ENCODE data around the gene AKAP11.

AKAP11 gene

GRCh38 chr13:42258747-42259146, 13.2 kb upstream of the AKAP11 start:
- no peak overlapping the region for H3K4me3 ChIP-seq (replicated peaks; ENCODE audit: low read depth, low read length)
- no peak for DNase-seq (ENCODE audit: extremely low read depth, low read depth)
- TF ChIP-seq CTCF (IDR thresholded peaks at IDR 0.05; ENCODE audit: low read depth, low read length, missing control alignments) = no peak

GRCh38 chr13:42259515-42259914, 12.4 kb upstream of the AKAP11 start:
- no peak overlapping the region for H3K4me3 ChIP-seq (replicated peaks; ENCODE audit: low read depth, low read length)
- DNase-seq (ENCODE audit: extremely low read depth, low read depth) = no peak
- no peak for TF ChIP-seq CTCF (IDR thresholded peaks at IDR 0.05; ENCODE audit: low read depth, low read length, missing control alignments)

GRCh38 chr13:42260903-42261654, 10.9 kb upstream of the AKAP11 start:
- no peak overlapping the region for H3K4me3 ChIP-seq (replicated peaks; ENCODE audit: low read depth, low read length)
- DNase-seq (ENCODE audit: extremely low read depth, low read depth) = no peak
- no peak for TF ChIP-seq CTCF (IDR thresholded peaks at IDR 0.05; ENCODE audit: low read depth, low read length, missing control alignments)

- no peak overlapping the region for H3K4me3 ChIP-seq (replicated peaks; ENCODE audit: low read depth, low read length)
- TF ChIP-seq CTCF (IDR thresholded peaks at IDR 0.05; ENCODE audit: low read depth, low read length, missing control alignments) = no peak
- no peak for DNase-seq (ENCODE audit: extremely low read depth, low read depth)
Observed at GRCh38 chr13:42266473-42266872, 5.5 kb upstream of the AKAP11 start.

GRCh38 chr13:42270160-42270856, 1.6 kb upstream of the AKAP11 start:
- no peak overlapping the region for H3K4me3 ChIP-seq (replicated peaks; ENCODE audit: low read depth, low read length)
- TF ChIP-seq CTCF (IDR thresholded peaks at IDR 0.05; ENCODE audit: low read depth, low read length, missing control alignments) = no peak
- DNase-seq (ENCODE audit: extremely low read depth, low read depth) = no peak

- peak overlapping the region; percentile 81 for H3K4me3 ChIP-seq (replicated peaks; ENCODE audit: low read depth, low read length)
- no peak for TF ChIP-seq CTCF (IDR thresholded peaks at IDR 0.05; ENCODE audit: low read depth, low read length, missing control alignments)
- no peak for DNase-seq (ENCODE audit: extremely low read depth, low read depth)
Observed at GRCh38 chr13:42270857-42271215, 1.1 kb upstream of the AKAP11 start.
